SKM-1 (cell line): ENCODE results near the gene NOPCHAP1.

Experiments
- DNase-seq: peaks from one replicate; lab custom pipeline; 2025; ENCODE audit not compliant: unreplicated experiment; lab: John Stamatoyannopoulos, UW

Gene NOPCHAP1

DNA sequence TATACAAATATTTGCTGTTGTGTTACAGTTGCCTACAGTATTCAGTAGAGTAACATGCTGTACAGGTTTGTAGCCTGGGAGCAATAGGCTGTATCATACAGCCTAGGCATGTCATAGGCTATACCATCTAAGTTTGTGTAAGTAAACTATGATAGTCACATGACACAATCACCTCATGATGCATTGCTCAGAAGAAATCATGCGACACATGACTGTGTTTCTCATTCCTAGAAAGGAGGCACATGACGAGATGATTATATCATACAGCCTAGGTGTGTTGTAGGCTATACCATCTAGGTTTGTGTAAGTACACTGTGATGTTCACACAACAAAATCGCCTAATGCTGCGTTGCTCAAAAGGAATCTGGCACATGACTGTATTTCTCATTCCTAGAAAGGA lies 31.9 kb downstream of the NOPCHAP1 start:
- DNase-seq, result no peak

DNA sequence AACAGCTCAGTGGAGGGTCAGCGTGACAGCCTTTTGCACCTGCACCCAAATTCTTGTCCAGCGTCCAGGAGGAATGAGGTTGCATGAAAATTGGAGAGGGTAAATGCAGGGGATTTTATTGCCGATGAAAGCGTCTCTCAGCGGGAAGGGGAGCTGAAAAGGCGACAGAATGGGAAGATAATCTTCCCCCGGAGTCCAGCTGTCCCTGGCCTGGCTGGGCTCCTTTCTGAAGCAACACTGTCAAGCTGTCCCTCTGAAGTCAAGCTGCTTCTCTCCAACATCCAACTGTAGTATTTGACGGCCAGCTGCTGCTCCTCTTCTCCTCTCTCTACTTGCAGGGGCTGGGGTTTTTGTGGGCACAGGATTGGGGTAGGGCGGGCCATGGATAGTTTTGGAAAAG lies 32.7 kb downstream of the NOPCHAP1 start:
- no peak for DNase-seq

DNA sequence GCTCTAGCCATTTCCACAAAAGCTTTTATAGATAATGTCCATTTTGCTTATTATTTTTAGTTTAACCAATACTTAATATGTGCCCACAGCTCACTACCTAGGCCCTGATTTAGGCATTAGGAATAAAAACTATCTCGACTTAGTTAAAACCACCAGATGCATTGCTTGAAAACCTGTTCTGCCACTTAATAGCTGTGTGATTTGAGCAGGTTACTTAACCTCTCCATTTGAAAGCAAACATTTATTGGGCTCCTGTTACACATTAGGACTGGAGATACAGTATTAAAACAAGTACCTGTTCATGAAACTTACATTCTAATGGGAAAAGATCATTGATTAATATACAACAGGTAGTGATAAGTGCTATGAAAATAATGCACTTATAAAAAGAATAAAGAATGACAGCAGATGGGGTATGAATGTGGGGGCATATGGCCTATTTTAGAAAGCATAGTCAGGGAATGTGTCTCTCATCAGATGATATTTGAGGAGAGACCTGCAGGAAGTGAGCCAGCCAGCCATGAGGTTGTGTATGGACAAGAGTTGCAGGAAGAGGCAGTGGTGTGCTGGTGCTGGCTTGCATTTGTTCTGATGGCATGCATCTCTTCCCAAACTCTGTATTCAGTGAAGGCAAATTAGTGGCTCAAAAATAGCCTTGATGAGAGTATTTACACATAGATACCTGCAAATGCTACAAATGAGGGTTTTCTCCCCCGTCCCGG lies 34.3 kb downstream of the NOPCHAP1 start:
- no peak for DNase-seq

DNA sequence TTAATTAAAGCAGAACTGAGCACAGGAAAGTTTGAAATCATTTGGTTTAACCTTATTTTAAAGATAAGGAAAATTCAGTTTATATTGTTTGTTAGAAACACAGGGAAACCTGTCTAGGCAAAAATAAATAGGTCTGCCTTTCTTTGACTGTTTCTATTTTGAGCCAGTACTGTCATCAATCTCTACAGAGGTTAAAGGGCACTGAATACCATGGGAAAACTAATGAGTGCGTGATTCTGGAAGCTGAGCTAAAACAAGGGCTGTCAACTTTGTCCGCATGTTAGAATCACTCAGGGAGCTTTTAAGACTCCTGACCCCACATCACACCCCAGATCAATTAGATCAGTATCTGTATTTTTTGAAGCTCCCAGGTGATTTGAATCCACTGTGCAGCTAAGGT lies 38.8 kb downstream of the NOPCHAP1 start:
- DNase-seq, result no peak

DNA sequence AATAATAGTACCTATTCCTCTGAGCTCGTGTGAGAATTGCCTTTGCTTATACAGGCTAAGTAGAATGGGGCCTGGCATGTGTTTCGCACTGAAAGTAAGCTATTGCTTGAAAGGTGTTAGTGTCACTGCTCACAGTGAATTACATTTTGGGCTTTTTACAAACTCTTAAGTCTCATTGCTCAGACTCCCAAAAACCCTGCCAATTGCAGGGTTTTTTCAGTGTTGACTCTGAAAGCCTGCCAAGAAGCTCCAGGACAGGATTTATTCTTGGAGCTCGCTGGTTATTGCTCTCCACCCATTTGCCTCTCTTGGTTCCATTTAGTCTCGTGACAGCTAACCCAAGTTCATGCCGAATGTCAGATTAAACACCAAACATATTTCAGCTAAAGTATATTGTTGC lies 39.8 kb downstream of the NOPCHAP1 start:
- no peak for DNase-seq

DNA sequence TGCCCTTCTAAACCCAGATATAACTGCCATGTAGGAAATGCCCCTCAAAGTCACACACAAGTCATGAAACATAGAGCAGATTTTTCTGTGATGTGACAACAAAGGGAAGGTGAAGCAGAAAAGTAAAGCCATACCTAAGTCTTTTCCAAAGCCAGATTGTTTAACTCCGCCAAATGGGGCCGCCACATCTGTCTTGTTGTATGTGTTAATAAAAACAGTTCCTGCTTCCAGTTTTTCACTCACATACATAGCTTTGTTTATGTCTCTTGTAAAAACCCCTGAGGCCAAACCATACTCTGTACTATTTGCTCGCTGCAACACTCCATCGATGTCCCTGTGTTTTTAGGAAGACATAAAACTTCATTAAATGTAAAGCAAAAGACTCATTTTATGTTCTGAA lies 40.3 kb downstream of the NOPCHAP1 start:
- no peak for DNase-seq

DNA sequence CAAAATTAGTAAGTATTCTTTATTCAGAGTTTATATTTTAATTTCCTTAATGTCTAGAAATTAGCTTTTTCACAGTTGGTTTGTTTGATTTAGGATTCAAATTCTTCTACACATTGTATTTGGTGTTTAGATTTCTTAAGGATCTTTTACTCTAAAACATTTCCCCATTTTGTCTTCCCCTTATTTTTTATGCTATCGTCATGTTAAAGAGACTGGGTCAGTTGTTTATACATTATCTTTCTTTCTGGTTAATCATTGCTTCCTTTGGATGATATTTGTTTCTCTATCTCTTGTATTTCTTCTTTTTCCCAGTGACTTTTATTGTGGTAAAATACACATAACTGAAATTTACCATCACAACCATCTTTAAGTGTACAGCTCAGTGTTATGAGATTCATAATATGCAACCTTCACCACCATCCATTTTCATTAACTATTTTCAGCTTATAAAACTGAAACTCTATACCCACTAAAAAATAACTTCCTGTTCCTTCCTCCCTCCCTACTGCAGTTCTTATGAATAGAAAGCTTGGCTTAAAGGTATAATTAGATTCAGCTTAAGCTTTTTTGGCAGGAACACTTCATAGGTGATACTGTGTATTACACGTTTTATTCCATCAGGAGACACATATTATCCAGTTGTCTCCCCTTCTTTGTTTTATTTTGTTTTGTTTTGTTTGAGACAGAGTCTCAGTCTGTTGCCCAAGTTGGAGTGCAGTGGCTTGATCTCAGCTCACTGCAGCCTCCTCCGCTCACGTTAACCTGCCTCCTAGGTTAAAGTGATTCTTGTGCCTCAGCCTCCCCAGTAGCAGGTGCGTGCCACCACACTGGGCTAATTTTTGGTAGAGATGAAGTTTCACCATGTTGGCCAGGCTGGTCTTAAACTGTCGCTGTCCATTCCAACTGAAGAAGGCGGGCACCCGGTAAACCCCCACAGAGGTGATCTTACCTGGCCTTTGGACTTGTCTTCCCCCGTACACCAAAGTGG lies 45.0 kb downstream of the NOPCHAP1 start:
- DNase-seq, result no peak

DNA sequence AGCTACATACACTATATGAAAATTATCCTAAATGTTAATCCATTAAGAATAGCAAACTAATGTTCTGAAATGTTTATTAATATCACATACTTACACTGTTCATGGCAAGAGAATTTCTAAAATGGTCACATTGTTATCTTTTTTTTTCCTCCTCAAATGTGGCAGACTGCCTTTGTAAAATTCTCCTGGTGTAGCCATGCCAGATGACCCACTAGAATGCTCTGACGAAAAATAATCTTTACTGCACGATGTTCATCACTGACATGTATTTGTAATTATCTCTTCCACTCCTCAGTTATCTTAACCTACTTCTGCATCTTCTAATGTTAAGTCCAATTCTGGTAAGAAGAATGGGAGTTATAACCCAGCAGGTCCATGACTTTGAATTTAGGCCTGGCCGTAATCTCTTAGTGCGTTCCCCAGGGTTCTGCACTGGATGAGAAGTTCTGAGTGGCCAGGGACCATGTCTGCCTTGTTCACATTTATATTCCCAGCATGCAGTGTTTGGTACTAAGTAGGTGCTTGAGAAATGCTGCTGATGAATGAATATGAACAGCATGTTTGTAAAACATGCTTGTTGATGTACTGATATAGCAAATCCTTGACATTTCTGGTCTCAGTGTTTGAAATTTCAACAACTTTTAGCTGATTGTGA lies 46.7 kb downstream of the NOPCHAP1 start:
- DNase-seq, result no peak

DNA sequence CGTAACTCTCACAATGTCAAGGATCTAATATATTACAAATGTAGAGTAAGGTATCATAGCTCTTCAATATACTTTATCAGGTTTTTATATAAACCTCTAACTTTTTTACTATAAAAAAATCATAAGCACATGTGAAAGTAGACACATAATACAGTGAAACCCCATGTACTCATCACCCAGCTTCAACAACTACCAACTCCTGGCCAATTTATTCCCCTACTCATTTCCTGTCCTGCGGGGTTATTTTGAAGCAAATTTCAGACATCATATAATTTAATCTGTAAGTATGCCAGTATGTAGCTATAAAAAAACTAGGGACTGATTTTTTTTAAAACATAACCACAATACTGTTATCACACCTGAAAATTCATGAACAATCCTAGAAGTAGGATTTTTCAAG lies 47.7 kb downstream of the NOPCHAP1 start:
- no peak for DNase-seq
